ENCODE data around the gene ATF7. TPM values are rescaled to one million over a fixed set of nuclear protein-coding genes. Genes with fewer than 3 reads are reported as not detected.
A peak's percentile ranks its signal among the peaks of the same experiment; 100 is the strongest.
"Not testable (repeated sequence)": the region's sequence is repeated elsewhere in the genome, so short reads cannot be mapped to it uniquely, and the experiment has no call there.

Gene ATF7
- total RNA-seq, 1 donor from 2014 or later = 25.9 TPM

DNA sequence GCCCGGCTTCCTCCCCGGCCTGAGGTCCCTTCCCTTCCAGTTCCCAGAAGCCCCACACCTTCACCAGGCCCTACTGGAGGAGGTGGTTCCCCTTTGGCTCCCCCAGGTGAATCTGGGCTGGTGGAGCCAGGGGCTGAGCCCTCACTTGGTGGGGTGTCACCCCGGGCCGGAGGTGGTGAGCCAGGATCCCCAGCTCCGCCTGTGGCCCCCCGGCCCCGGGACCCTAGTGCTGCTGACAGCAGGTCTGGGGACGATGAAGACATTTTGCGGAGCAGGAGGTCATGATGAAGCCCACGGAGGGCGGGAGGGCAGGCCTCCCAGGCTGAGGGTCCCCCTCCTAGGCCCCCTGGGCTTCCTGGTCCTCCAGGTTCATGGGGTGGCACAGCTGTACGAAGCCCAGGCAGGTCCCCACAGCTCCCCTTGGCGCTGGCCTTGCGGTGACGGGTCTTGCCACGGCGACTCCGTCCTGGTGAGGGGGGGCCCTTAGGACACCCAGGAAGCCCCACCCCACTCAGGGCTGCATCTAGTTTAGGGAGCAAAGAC, 143.5 kb downstream of the ATF7 start:
- Mint-ChIP-seq H3K27me3 (ENCODE audit: insufficient read depth) (no peaks in the 10 kb centered on the region), H3K9me3 (no peaks in the 10 kb centered on the region), H3K4me1 (ENCODE audit: low read depth) (no peaks in the 10 kb centered on the region), H3K27ac (no peak overlapping the region), H3K36me3 (ENCODE audit: low read depth) (peaks cover 53% of the 10 kb centered on the region), H3K4me3 (no peak overlapping the region)
- no peak for DNase-seq (ENCODE audit: low spot score)
- intact Hi-C loops (cut with micrococcal nuclease) = no loop called here

DNA sequence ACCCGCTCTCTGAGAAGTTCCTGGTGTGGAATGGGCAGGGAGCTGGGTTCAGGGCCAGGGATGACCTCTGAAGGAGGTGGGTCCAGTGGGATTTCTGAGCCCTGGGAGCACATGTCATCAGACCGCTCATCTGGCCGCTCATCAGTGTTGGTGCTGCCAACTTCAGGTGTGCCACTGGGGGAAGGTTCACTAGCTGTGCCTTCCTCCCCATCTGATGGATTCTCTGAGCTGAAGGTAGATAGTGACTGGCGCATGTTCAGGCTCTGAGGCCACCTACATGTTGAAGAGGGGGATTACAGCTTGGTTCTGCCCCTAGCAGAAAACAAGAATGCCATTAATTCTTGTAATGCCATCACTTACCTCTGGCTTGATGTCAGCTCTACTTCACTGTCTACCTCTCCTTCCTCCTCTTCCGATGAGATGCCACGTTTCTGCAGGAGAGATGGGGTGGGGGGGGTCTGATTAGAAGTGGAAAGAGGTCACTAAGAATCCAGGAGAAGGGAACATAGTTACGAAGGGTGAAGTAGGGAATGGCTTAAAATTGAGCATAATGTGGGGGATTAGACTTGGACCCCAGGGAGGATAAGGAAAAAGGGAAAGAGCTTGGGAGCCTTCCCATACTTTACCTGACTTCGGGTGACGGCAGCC, 144.1 kb downstream of the ATF7 start:
- no peaks in the 10 kb centered on the region for H3K4me1 Mint-ChIP-seq (ENCODE audit: low read depth)
- intact Hi-C loops (cut with micrococcal nuclease) = no loop called here
- H3K27ac Mint-ChIP-seq = no peak overlapping the region

DNA sequence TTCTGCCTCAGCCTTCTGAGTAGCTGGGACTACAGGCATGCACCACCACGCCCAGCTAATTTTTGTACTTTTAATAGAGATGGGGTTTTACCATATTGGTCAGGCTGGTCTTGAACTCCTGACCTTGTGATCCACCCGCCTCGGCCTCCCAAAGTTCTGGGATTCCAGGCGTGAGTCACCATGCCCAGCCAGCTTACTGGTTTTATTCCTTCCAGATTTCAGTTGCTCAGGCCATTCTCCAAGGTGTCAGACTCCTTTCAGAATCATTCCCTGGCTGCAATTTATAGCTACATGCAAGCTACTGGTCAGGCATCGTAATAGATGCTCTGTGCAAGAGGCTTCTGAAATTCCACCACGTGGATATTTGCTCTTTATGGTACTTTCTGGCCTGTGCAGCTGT, 144.7 kb downstream of the ATF7 start:
- H3K9me3 Mint-ChIP-seq; DNase-seq (ENCODE audit: low spot score); H3K27ac Mint-ChIP-seq; H3K4me1 Mint-ChIP-seq (ENCODE audit: low read depth); H3K27me3 Mint-ChIP-seq (ENCODE audit: insufficient read depth); intact Hi-C loops (cut with micrococcal nuclease); H3K4me3 Mint-ChIP-seq: not testable (repeated sequence)
- H3K36me3 Mint-ChIP-seq (ENCODE audit: low read depth) = peaks cover 60% of the 10 kb centered on the region

More for the DNA sequence above, 144.1 kb downstream of the ATF7 start:
- Mint-ChIP-seq H3K27me3 (ENCODE audit: insufficient read depth) (no peaks in the 10 kb centered on the region), H3K4me3 (no peak overlapping the region), H3K36me3 (ENCODE audit: low read depth) (peaks cover 56% of the 10 kb centered on the region), H3K9me3 (no peaks in the 10 kb centered on the region)
- DNase-seq (ENCODE audit: low spot score) = no peak

DNA sequence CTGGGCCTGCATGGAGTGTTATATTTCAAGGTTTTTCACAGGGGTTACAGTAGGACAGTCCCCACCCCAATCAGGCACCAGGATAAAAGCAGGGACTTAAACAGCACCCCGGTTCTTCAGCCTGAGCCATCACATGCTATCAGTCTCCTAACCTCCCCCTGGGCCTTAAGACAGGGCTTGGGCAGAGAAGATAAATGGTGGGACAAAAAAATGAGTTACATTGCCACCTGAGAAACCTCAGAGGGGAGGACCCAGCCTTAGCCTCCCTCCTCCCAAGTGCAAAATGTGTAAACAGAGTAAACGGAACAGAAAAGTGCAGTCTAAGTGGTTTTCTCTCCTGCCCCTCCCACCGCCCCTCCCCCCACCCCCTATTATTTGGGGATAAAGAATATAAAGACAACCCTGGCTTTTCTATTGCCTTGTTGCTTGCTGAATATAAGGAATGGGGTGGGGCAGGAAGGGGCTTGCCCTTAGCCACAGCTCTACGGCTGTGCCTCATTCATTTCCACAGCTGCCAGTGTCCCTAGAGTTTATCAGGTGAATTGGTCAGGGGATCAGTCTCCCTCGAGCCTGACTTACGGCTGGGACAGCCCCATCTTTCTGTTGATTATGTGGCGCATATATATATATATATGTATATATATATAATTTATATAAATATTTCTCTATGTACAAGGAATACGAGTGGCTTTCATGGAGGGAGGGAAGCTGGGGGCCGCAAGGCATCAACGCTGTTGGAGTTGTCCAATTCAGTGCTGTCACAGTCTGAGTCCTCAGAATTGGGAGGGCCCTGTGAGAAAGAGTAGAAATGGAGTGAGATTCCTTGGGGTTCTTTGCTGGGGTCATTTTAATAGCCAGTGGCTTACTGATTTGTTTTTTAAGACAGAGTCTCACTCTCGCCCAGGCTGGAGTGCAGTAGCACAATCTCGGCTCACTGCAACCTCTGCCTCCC, 145.4 kb downstream of the ATF7 start:
- H3K4me3 Mint-ChIP-seq = no peak overlapping the region
- intact Hi-C loops (cut with micrococcal nuclease) = no loop called here
- H3K27ac Mint-ChIP-seq = no peak overlapping the region
- no peaks in the 10 kb centered on the region for H3K27me3 Mint-ChIP-seq (ENCODE audit: insufficient read depth)
- no peak for DNase-seq (ENCODE audit: low spot score)
- H3K4me1 Mint-ChIP-seq (ENCODE audit: low read depth) = no peaks in the 10 kb centered on the region
- H3K9me3 Mint-ChIP-seq = no peaks in the 10 kb centered on the region
- peaks cover 66% of the 10 kb centered on the region for H3K36me3 Mint-ChIP-seq (ENCODE audit: low read depth)

GRCh38 chr12:53479331-53479730, 146.9 kb downstream of the ATF7 start:
- intact Hi-C loops (cut with micrococcal nuclease) = no loop called here
- H3K9me3 Mint-ChIP-seq = no peaks in the 10 kb centered on the region
- H3K36me3 Mint-ChIP-seq (ENCODE audit: low read depth) = peaks cover 71% of the 10 kb centered on the region
- peaks cover 9% of the 10 kb centered on the region for H3K4me1 Mint-ChIP-seq (ENCODE audit: low read depth)
- H3K27ac Mint-ChIP-seq = no peak overlapping the region
- no peak overlapping the region for H3K4me3 Mint-ChIP-seq
- H3K27me3 Mint-ChIP-seq (ENCODE audit: insufficient read depth) = no peaks in the 10 kb centered on the region
- DNase-seq (ENCODE audit: low spot score) = no peak

- H3K36me3 Mint-ChIP-seq (ENCODE audit: low read depth) = peaks cover 72% of the 10 kb centered on the region
- H3K4me1 Mint-ChIP-seq (ENCODE audit: low read depth) = peaks cover 14% of the 10 kb centered on the region
- DNase-seq (ENCODE audit: low spot score) = no peak
- intact Hi-C loops (cut with micrococcal nuclease) = no loop called here
- no peak overlapping the region for H3K4me3 Mint-ChIP-seq
- H3K27me3 Mint-ChIP-seq (ENCODE audit: insufficient read depth) = no peaks in the 10 kb centered on the region
- H3K9me3 Mint-ChIP-seq = no peaks in the 10 kb centered on the region
- H3K27ac Mint-ChIP-seq = no peak overlapping the region
Observed at GRCh38 chr12:53478865-53479264, 147.3 kb downstream of the ATF7 start.

DNA sequence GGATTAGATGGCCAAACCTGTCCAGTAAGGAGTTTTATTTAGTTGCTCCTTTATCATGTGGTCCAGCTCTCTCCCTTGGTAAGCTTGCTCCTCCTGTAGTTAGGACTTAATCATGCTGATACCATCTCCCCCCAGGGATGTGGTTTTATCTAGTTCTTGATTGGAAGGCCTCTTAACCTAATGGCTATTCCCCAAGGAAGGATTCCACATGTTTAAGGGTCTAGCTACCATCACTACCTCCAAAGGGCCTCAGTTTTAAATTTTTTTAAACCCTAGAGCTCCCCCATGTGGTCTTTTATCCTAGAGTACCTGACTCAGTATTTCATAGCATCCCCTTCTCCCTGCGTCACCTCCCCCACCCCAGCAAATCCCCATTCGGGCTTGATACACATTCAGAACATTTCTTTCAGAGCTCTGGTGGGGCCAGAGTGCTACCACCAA, 149.4 kb downstream of the ATF7 start:
- no peak for DNase-seq (ENCODE audit: low spot score)
- H3K27ac Mint-ChIP-seq = peak overlapping the region; percentile 42
- intact Hi-C loops (cut with micrococcal nuclease) = loop anchor here (2.0 kb wide), 2 partner anchors 16 to 32 kb away; no protein-coding TSS in a partner anchor
- H3K9me3 Mint-ChIP-seq = no peaks in the 10 kb centered on the region
- no peak overlapping the region for H3K4me3 Mint-ChIP-seq
- peaks cover 70% of the 10 kb centered on the region for H3K36me3 Mint-ChIP-seq (ENCODE audit: low read depth)
- peaks cover 23% of the 10 kb centered on the region for H3K4me1 Mint-ChIP-seq (ENCODE audit: low read depth)
- H3K27me3 Mint-ChIP-seq (ENCODE audit: insufficient read depth) = no peaks in the 10 kb centered on the region

DNA sequence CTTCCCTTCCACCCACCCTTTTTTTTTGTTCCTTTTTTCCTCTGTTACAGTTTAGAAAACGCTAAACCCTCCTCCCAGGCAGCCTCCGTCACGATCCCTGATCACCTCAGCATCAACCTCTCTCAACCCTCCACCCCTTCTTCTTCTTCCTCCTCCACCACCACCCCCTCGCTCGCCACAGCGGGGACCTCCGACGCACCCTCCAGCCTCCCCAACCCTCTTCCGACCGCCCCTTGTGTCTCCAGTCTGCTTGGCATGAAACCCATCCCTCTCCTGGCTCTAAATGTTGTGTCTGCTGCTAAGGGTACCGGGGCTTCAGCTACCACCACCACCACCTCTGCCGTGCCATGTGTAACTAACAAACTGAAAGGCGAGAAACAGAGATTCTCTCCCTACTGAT, 151.4 kb downstream of the ATF7 start:
- H3K4me1 Mint-ChIP-seq (ENCODE audit: low read depth) = peaks cover 32% of the 10 kb centered on the region
- H3K4me3 Mint-ChIP-seq = peak overlapping the region; percentile 29
- DNase-seq (ENCODE audit: low spot score) = no peak
- no peaks in the 10 kb centered on the region for H3K9me3 Mint-ChIP-seq
- H3K27me3 Mint-ChIP-seq (ENCODE audit: insufficient read depth) = no peaks in the 10 kb centered on the region
- intact Hi-C loops (cut with micrococcal nuclease) = no loop called here
- peaks cover 75% of the 10 kb centered on the region for H3K36me3 Mint-ChIP-seq (ENCODE audit: low read depth)
- peak overlapping the region; percentile 84 for H3K27ac Mint-ChIP-seq

DNA sequence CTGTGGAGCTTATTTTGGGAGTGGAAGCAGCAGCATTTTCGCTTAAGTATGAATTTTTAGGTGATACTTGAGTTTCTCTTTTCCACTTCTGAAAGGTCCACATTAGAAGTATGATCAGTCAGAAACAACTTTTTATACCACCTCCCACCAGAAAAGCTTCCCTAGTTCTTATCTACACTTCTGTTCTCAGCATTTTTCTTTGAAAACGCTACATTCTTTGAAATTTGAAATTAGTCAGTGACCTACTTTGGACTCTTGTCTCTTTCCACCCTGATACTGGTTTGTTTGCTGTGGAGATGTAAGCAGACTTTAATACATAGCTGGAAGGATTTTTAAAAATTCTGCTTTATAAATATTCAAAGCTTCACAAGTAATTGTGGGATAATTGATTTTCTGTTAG, 152.1 kb downstream of the ATF7 start:
- peak overlapping the region; percentile 74 for H3K27ac Mint-ChIP-seq
- no peak for DNase-seq (ENCODE audit: low spot score)
- H3K4me1 Mint-ChIP-seq (ENCODE audit: low read depth) = peaks cover 32% of the 10 kb centered on the region
- peaks cover 67% of the 10 kb centered on the region for H3K36me3 Mint-ChIP-seq (ENCODE audit: low read depth)
- peak overlapping the region; percentile 39 for H3K4me3 Mint-ChIP-seq
- no peaks in the 10 kb centered on the region for H3K9me3 Mint-ChIP-seq
- H3K27me3 Mint-ChIP-seq (ENCODE audit: insufficient read depth) = no peaks in the 10 kb centered on the region
- intact Hi-C loops (cut with micrococcal nuclease) = no loop called here

DNA sequence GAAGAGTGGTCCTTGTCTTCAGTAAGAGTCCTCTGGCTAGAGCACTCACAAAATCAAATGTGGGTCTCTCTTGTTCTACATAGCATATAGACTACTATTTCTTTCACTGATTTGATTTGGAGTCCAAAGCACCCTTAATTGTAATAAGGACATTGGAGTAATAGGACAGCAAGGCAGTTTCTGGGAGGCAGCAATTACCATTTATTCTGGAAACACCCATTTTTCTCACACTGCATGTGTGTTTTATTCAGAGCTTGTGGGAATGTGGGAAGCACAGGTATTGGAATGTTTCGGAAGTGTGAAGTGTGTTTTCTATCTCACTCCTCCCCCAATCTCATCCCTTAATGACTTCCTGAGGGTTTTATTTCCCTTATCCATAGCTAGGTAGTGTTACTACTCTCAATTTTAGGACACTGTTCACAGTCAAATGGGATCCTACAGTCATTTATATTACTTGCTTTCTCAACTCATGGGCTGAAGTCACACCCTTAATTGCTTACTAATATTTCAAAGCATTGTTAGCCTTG, 154.1 kb downstream of the ATF7 start:
- no peak overlapping the region for H3K4me3 Mint-ChIP-seq
- no peaks in the 10 kb centered on the region for H3K27me3 Mint-ChIP-seq (ENCODE audit: insufficient read depth)
- intact Hi-C loops (cut with micrococcal nuclease) = loop anchor here (2.0 kb wide), 1 partner anchor 19 kb away; the partner anchor contains the start of gene PCBP2
- no peaks in the 10 kb centered on the region for H3K9me3 Mint-ChIP-seq
- peaks cover 68% of the 10 kb centered on the region for H3K36me3 Mint-ChIP-seq (ENCODE audit: low read depth)
- H3K27ac Mint-ChIP-seq = no peak overlapping the region
- H3K4me1 Mint-ChIP-seq (ENCODE audit: low read depth) = peaks cover 32% of the 10 kb centered on the region
- no peak for DNase-seq (ENCODE audit: low spot score)

GRCh38 chr12:53468282-53468681, 157.9 kb downstream of the ATF7 start:
- H3K4me1 Mint-ChIP-seq (ENCODE audit: low read depth) = peaks cover 38% of the 10 kb centered on the region
- intact Hi-C loops (cut with micrococcal nuclease) = no loop called here
- H3K36me3 Mint-ChIP-seq (ENCODE audit: low read depth) = peaks cover 69% of the 10 kb centered on the region
- H3K27ac Mint-ChIP-seq = no peak overlapping the region
- H3K4me3 Mint-ChIP-seq = no peak overlapping the region
- no peak for DNase-seq (ENCODE audit: low spot score)
- no peaks in the 10 kb centered on the region for H3K27me3 Mint-ChIP-seq (ENCODE audit: insufficient read depth)
- H3K9me3 Mint-ChIP-seq = no peaks in the 10 kb centered on the region

DNA sequence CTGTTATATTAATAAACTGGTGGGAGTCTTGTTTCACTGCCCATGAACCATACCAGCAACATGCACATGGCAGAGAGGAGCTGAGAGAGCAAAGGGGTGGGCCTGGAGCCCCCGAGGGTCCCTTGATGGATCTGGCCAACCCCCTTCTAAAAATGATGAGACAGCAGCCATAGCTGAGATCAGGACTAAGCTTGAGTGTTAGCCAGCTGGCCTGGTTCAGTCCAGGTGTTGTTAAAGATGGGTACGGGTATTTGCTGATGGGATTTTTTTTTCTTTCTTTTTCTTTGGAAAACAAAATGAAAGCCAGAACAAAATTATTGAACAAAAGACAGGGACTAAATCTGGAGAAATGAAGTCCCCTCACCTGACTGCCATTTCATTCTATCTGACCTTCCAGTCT, 158.3 kb downstream of the ATF7 start:
- no peak overlapping the region for H3K27ac Mint-ChIP-seq
- H3K27me3 Mint-ChIP-seq (ENCODE audit: insufficient read depth) = no peaks in the 10 kb centered on the region
- intact Hi-C loops (cut with micrococcal nuclease) = no loop called here
- H3K4me3 Mint-ChIP-seq = no peak overlapping the region
- H3K36me3 Mint-ChIP-seq (ENCODE audit: low read depth) = peaks cover 72% of the 10 kb centered on the region
- H3K9me3 Mint-ChIP-seq = no peaks in the 10 kb centered on the region
- peaks cover 38% of the 10 kb centered on the region for H3K4me1 Mint-ChIP-seq (ENCODE audit: low read depth)
- no peak for DNase-seq (ENCODE audit: low spot score)

DNA sequence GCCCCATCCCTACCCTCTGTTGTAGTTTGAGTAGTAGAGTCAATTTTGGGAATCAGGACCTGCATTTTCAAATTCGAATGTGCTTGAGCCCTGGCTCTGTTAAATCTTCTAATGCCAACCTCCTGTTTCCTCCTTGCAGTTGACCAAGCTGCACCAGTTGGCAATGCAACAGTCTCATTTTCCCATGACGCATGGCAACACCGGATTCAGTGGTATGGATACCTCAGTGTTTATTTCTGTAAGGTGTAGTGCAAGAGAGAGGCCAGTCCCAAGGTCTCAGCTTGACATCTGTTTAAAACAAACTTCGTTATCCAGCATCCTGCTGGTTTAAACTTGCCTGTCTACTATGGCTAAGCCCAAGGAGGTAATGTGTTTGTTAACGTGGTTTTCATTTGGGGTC, 159.1 kb downstream of the ATF7 start:
- H3K27me3 Mint-ChIP-seq (ENCODE audit: insufficient read depth) = no peaks in the 10 kb centered on the region
- no peak overlapping the region for H3K27ac Mint-ChIP-seq
- H3K4me3 Mint-ChIP-seq = no peak overlapping the region
- intact Hi-C loops (cut with micrococcal nuclease) = no loop called here
- no peaks in the 10 kb centered on the region for H3K9me3 Mint-ChIP-seq
- H3K36me3 Mint-ChIP-seq (ENCODE audit: low read depth) = peaks cover 72% of the 10 kb centered on the region
- H3K4me1 Mint-ChIP-seq (ENCODE audit: low read depth) = peaks cover 38% of the 10 kb centered on the region
- DNase-seq (ENCODE audit: low spot score) = no peak

Data from activated T-helper 1 cell treated with anti-CD3 and anti-CD28 coated beads, Interleukin-12 subunit alpha, Interleukin-12 subunit beta, Interleukin-2, Interleukin-4 antibody, amounts not matched to agents 30 ng/mL and 10 ng/mL and 1 ng/mL, durations not matched to agents 14 hours and 24 hours and 36 hours (primary cell).